GM21717 (cell line): ENCODE data around the gene DLL4.
"Not testable (repeated sequence)": the region's sequence is repeated elsewhere in the genome, so short reads cannot be mapped to it uniquely, and the experiment has no call there.

ENCODE experiments used
- ATAC-seq: cut with Tn5 transposase; IDR thresholded peaks from one replicate; pipeline ENCODE4 v1.9.1; 2021; ENCODE audit warnings: mild to moderate bottlenecking, moderate library complexity; ENCODE audit not compliant: unreplicated experiment

DLL4 gene

GRCh38 chr15:40957581-40958051, 28.5 kb downstream of the DLL4 start:
- no peak for ATAC-seq

GRCh38 chr15:40958146-40958545, 29.0 kb downstream of the DLL4 start:
- ATAC-seq, result no peak

- ATAC-seq, result no peak
Observed at GRCh38 chr15:40958723-40959122, 29.6 kb downstream of the DLL4 start.

- no peak for ATAC-seq
Observed at GRCh38 chr15:40959331-40960141, 30.4 kb downstream of the DLL4 start.

- no peak for ATAC-seq
Observed at GRCh38 chr15:40960151-40960885, 31.2 kb downstream of the DLL4 start.

- ATAC-seq, result no peak
Observed at GRCh38 chr15:40960925-40961324, 31.8 kb downstream of the DLL4 start.

- not testable (repeated sequence) for ATAC-seq
Observed at GRCh38 chr15:40961740-40962139, 32.6 kb downstream of the DLL4 start.

GRCh38 chr15:40962317-40962716, 33.2 kb downstream of the DLL4 start:
- ATAC-seq, result not testable (repeated sequence)

GRCh38 chr15:40963201-40963600, 34.1 kb downstream of the DLL4 start:
- ATAC-seq, result no peak

GRCh38 chr15:40964006-40964405, 34.9 kb downstream of the DLL4 start:
- ATAC-seq, result no peak

- ATAC-seq, result no peak
Observed at GRCh38 chr15:40964634-40965033, 35.5 kb downstream of the DLL4 start.

- no peak for ATAC-seq
Observed at GRCh38 chr15:40968290-40969085, 39.3 kb downstream of the DLL4 start.

GRCh38 chr15:40969363-40969762, 40.2 kb downstream of the DLL4 start:
- ATAC-seq, result no peak

GRCh38 chr15:40974879-40975278, 45.7 kb downstream of the DLL4 start:
- no peak for ATAC-seq

- no peak for ATAC-seq
Observed at GRCh38 chr15:40976819-40977218, 47.7 kb downstream of the DLL4 start.

- ATAC-seq, result no peak
Observed at GRCh38 chr15:40978141-40978540, 49.0 kb downstream of the DLL4 start.

GRCh38 chr15:40978562-40978961, 49.4 kb downstream of the DLL4 start:
- ATAC-seq, result no peak

GRCh38 chr15:40981186-40981585, 52.0 kb downstream of the DLL4 start:
- no peak for ATAC-seq

GRCh38 chr15:40982855-40983254, 53.7 kb downstream of the DLL4 start:
- no peak for ATAC-seq

GRCh38 chr15:40984406-40984805, 55.3 kb downstream of the DLL4 start:
- no peak for ATAC-seq

- ATAC-seq, result no peak
Observed at GRCh38 chr15:40984964-40985363, 55.8 kb downstream of the DLL4 start.
